ENCODE results near the gene ASXL3. TPM values are rescaled to one million over a fixed set of nuclear protein-coding genes. Genes with fewer than 3 reads are reported as not detected.
A peak's percentile ranks its signal among the peaks of the same experiment; 100 is the strongest.

ASXL3 gene
- total RNA-seq, 2 experiments from 2014 or later = not detected

DNA sequence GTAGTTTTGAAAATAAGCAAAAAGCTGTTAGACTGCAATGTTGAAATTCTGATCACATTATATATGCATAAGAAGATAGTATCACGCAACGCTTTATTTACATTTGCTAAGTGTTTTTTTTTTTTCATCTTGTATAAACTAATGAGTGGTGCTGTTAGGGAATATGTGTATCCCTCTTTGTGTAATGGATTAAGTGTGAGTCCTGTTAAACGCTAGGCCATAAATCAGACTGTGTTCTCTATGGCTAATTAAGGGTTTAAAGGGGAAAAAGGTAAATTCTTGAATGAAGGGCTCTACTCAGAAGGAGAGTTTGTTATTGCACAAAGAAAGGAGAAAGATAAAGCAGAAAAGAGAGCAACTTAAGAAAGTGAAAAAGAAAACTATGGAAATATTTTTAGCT is 4.8 kb upstream of the ASXL3 start:
- ATAC-seq (ENCODE audit: low read depth) = no peak

GRCh38 chr18:33575451-33575850 is 2.6 kb upstream of the ASXL3 start:
- DNase-seq (no peak), ATAC-seq (ENCODE audit: low read depth) (no peak)
- Mint-ChIP-seq H3K27me3 (peaks cover 18% of the 10 kb centered on the region), H3K36me3 (no peaks in the 10 kb centered on the region), H3K9me3 (no peaks in the 10 kb centered on the region), H3K27ac (no peak overlapping the region), H3K4me1 (peaks cover 4% of the 10 kb centered on the region), H3K4me3 (no peak overlapping the region)
- POLR2A ChIA-PET = no interaction called here

More for the DNA sequence above, 4.8 kb upstream of the ASXL3 start:
- peaks cover 2% of the 10 kb centered on the region for H3K9me3 Mint-ChIP-seq
- peaks cover 4% of the 10 kb centered on the region for H3K4me1 Mint-ChIP-seq
- POLR2A ChIA-PET = no interaction called here
- H3K27me3 Mint-ChIP-seq = peaks cover 18% of the 10 kb centered on the region
- no peak overlapping the region for H3K27ac Mint-ChIP-seq
- H3K4me3 Mint-ChIP-seq = no peak overlapping the region
- H3K36me3 Mint-ChIP-seq = no peaks in the 10 kb centered on the region
- DNase-seq = no peak

DNA sequence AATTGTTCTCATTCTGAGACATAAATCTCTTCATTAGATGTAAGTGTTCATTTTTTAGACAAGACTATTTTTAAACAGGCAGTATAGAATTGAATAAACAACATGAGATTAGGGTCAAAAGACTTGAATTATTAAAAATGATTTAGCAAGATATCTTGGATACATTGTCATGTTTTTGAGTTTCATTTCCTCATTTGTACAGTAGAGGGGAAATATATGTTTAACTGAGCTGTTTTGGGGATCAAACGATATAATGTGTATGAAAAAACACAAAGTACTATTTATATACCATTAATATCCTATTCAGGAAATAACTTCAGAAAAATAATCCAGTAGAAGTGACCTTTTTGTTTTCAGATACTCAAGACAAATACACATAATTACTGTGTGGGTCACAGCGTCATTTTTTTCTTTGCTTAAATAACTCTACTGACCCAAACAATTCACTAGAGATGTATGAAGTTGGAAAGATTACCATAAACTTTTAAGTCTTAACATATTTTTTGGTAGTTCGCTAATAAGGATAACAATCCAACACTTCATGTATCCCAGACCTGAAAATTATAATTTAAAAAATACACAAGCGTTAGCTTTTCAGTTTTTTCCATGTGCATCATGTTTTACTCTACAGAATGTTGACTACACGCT is 896 bp upstream of the ASXL3 start:
- Mint-ChIP-seq H3K9me3 (no peaks in the 10 kb centered on the region), H3K27me3 (peaks cover 18% of the 10 kb centered on the region), H3K4me3 (peak overlapping the region; percentile 74), H3K27ac (no peak overlapping the region), H3K36me3 (no peaks in the 10 kb centered on the region), H3K4me1 (peaks cover 4% of the 10 kb centered on the region)
- DNase-seq (no peak), ATAC-seq (ENCODE audit: low read depth) (no peak)
- POLR2A ChIA-PET = no interaction called here

DNA sequence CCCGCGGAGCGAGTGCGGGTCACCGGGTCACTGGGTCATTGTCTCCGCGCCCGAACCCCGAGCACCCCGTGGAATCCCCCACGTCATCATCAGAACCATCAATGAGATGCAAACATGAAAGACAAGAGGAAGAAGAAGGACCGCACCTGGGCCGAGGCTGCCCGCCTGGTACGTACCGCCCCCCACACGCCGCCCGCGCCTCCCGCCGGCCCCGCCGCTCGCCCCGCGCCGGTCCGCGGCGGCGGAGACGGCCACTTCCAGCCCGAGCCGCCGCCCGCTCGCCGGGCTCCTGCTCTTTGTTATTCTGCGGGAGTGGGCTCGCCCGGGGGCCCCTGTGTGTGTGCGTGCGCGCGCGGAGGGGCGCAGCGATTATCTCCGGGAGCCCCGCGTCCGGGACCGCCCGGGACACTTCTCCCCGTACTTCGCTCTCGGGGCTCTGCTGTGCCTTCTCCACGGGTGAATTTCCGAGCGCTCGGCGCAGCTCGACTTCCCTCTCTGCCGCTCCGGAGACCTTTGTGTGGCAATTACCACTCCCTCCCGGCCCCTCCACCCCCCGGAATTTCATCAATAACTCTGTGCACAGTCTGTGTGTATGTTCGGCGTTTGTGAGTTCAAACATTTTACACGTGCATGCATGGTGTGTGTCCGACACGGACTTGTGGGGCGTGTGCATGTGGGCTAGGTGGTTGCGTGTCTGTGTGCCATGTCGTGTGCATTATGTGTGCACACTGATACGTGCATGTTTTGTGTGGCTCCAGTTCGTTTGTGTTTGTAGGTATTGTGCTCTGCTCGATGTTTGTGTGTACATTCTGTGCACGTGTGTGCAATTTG is 714 bp downstream of the ASXL3 start:
- Mint-ChIP-seq H3K9me3 (no peaks in the 10 kb centered on the region), H3K27me3 (peaks cover 18% of the 10 kb centered on the region), H3K4me1 (peaks cover 4% of the 10 kb centered on the region), H3K36me3 (no peaks in the 10 kb centered on the region), H3K27ac (no peak overlapping the region), H3K4me3 (peak overlapping the region; percentile 47)
- POLR2A ChIA-PET = no interaction called here
- no peak for ATAC-seq (ENCODE audit: low read depth)
- peak; percentile 30 for DNase-seq

GRCh38 chr18:33579349-33580215 is 1.6 kb downstream of the ASXL3 start:
- POLR2A ChIA-PET = no interaction called here
- Mint-ChIP-seq H3K27ac (no peak overlapping the region), H3K4me1 (peaks cover 4% of the 10 kb centered on the region), H3K9me3 (no peaks in the 10 kb centered on the region), H3K4me3 (no peak overlapping the region), H3K36me3 (no peaks in the 10 kb centered on the region), H3K27me3 (peaks cover 18% of the 10 kb centered on the region)
- DNase-seq (no peak), ATAC-seq (ENCODE audit: low read depth) (no peak)

DNA sequence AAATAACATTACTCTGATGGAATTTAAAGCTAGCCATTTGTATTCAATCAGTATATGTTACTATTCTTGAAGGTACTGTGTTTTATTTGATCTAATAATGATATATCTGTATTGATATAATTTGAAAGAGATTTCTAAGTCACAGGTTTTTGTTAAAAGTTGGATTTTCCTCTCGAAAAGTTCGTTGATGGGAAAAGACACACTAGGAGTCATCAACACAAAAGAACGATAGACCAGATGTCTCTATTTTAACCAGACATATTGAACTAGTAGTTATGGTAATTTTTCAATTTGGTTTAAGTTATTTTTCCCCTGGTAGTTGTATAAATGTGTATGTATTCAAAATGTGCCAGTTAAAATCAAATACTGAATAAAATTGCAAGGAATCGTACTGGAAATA is 2.5 kb downstream of the ASXL3 start:
- Mint-ChIP-seq H3K4me1 (peaks cover 4% of the 10 kb centered on the region), H3K36me3 (no peaks in the 10 kb centered on the region), H3K27me3 (peaks cover 16% of the 10 kb centered on the region), H3K9me3 (no peaks in the 10 kb centered on the region), H3K27ac (no peak overlapping the region), H3K4me3 (no peak overlapping the region)
- no peak for DNase-seq
- ATAC-seq (ENCODE audit: low read depth) = no peak
- POLR2A ChIA-PET = no interaction called here

DNA sequence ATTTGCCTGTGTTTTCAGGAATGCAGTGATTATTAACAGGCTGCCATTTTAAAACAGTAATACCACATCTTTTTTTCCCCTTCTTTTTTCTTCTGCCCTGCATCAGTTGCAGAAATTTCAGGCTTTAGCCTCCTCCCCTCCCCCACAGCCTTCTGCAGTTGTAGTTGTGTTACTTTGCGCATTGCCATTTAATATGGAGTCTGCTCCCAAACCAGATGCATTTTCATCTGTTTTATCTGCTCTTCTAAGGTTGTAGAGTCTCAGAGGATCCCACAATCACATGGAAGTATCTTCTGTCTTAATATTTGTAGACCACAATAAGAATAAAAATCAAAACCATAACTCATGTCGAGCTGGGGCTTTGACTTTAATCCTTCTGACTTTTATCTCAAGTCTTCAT is 3.8 kb downstream of the ASXL3 start:
- H3K36me3 Mint-ChIP-seq = no peaks in the 10 kb centered on the region
- no peaks in the 10 kb centered on the region for H3K9me3 Mint-ChIP-seq
- H3K27me3 Mint-ChIP-seq = peaks cover 9% of the 10 kb centered on the region
- H3K4me1 Mint-ChIP-seq = peaks cover 4% of the 10 kb centered on the region
- no peak overlapping the region for H3K4me3 Mint-ChIP-seq
- DNase-seq (no peak), ATAC-seq (ENCODE audit: low read depth) (no peak)
- POLR2A ChIA-PET = no interaction called here
- H3K27ac Mint-ChIP-seq = no peak overlapping the region

- no peak for ATAC-seq (ENCODE audit: low read depth)
- no peak for DNase-seq
- Mint-ChIP-seq H3K4me1 (no peaks in the 10 kb centered on the region), H3K27ac (no peak overlapping the region), H3K27me3 (no peaks in the 10 kb centered on the region), H3K36me3 (no peaks in the 10 kb centered on the region), H3K9me3 (no peaks in the 10 kb centered on the region), H3K4me3 (no peak overlapping the region)
- POLR2A ChIA-PET = no interaction called here
Observed at GRCh38 chr18:33583901-33584300, 5.9 kb downstream of the ASXL3 start.

- POLR2A ChIA-PET = no interaction called here
- ATAC-seq (ENCODE audit: low read depth) = no peak
Observed at GRCh38 chr18:33584548-33585430, 6.8 kb downstream of the ASXL3 start.

DNA sequence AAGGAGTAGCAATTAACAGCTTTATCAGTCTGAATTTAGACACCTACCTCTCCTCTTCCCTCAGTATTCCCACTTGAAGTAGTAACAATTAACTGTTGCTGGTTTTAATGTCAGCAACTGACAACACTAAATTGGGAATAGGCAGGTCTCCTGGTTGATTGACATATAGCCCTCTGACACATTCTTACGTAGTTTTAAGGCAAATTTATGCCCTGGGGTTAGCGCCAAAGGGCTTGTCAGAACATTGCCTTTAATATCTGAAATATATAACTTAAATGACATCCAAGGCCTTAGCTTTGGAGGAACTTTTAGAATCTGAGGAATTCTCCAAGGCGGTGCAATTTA is 7.4 kb downstream of the ASXL3 start:
- Mint-ChIP-seq H3K27me3 (no peaks in the 10 kb centered on the region), H3K36me3 (no peaks in the 10 kb centered on the region), H3K4me3 (no peak overlapping the region), H3K4me1 (no peaks in the 10 kb centered on the region), H3K9me3 (no peaks in the 10 kb centered on the region), H3K27ac (no peak overlapping the region)
- DNase-seq (no peak), ATAC-seq (ENCODE audit: low read depth) (no peak)
- POLR2A ChIA-PET = no interaction called here

More at GRCh38 chr18:33584548-33585430, 6.8 kb downstream of the ASXL3 start:
- Mint-ChIP-seq H3K27ac (no peak overlapping the region), H3K36me3 (no peaks in the 10 kb centered on the region), H3K27me3 (no peaks in the 10 kb centered on the region), H3K4me3 (no peak overlapping the region), H3K4me1 (no peaks in the 10 kb centered on the region), H3K9me3 (no peaks in the 10 kb centered on the region)
- no peak for DNase-seq

- no peaks in the 10 kb centered on the region for H3K9me3 Mint-ChIP-seq
- no peaks in the 10 kb centered on the region for H3K4me1 Mint-ChIP-seq
- POLR2A ChIA-PET = no interaction called here
- no peak overlapping the region for H3K4me3 Mint-ChIP-seq
- DNase-seq (no peak), ATAC-seq (ENCODE audit: low read depth) (no peak)
- H3K36me3 Mint-ChIP-seq = no peaks in the 10 kb centered on the region
- H3K27me3 Mint-ChIP-seq = peaks cover 1% of the 10 kb centered on the region
- H3K27ac Mint-ChIP-seq = no peak overlapping the region
Observed at GRCh38 chr18:33588361-33588760, 10.3 kb downstream of the ASXL3 start.

DNA sequence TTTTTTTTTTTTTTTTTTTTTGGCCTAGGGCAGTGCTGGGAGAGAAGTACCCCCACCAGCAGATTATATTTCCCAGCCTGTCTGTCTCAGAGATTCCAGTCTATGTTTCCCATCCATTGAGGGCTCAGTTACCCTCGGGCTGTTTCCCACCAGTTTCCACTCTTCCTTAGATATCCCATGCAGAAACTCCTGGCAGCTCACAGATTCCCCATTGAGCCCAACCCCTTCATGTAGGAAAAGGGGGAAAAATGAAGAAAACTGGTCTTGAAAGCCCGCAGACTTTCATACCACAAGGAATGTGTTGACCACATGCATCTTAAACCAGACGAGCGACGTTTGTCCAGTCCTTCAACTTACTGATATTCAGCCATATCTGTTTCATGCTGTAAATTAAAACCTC is 15.2 kb downstream of the ASXL3 start:
- peaks cover 1% of the 10 kb centered on the region for H3K27me3 Mint-ChIP-seq
- ATAC-seq (ENCODE audit: low read depth) (no peak), DNase-seq (no peak)
- no peak overlapping the region for H3K27ac Mint-ChIP-seq
- no peak overlapping the region for H3K4me3 Mint-ChIP-seq
- H3K4me1 Mint-ChIP-seq = no peaks in the 10 kb centered on the region
- POLR2A ChIA-PET = no interaction called here
- H3K36me3 Mint-ChIP-seq = no peaks in the 10 kb centered on the region
- H3K9me3 Mint-ChIP-seq = no peaks in the 10 kb centered on the region

DNA sequence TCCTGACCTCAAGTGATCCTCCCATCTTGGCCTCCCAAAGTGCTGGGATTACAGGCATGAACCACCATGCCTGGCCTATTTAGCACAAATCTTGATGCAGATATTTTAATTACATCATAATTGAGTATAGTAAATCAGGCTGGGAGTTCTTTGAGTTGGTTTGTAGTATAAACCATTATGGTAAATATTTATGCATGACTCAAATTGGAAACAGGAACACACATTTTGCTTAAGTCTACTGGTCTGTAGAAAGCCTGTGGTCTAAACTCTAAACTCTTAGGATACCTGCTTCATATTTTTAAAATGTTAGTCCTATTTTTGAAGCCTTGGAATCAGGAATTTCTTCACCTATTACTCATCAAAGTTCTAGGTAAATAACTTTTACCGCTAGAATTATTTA is 16.8 kb downstream of the ASXL3 start:
- Mint-ChIP-seq H3K4me1 (no peaks in the 10 kb centered on the region), H3K27me3 (peaks cover 1% of the 10 kb centered on the region), H3K9me3 (no peaks in the 10 kb centered on the region), H3K36me3 (no peaks in the 10 kb centered on the region), H3K4me3 (no peak overlapping the region), H3K27ac (no peak overlapping the region)
- DNase-seq (no peak), ATAC-seq (ENCODE audit: low read depth) (no peak)
- POLR2A ChIA-PET = no interaction called here

Data from activated naive CD8-positive, alpha-beta T cell treated with anti-CD3 and anti-CD28 coated beads, Interleukin-2, amount 10 ng/mL, durations not matched to agents 7 days and 5 days (primary cell).